ENCODE measurements around the gene AHCYL2.

- TF ChIP-seq EZH2 (IDR thresholded peaks at IDR 0.05; ENCODE audit: insufficient read depth, poor library complexity, severe bottlenecking): no peak
- TF ChIP-seq EZH2phosphoT487 (IDR thresholded peaks at IDR 0.05; ENCODE audit: insufficient read depth, low read depth): no peak
These were observed 163.7 kb downstream of the AHCYL2 start for GRCh38 chr7:129388333-129389098.

Measured in GM23248 (cell line).